Neutrophil (primary cell): Measurements from ENCODE around the gene EGFL7.
A peak's percentile ranks its signal among the peaks of the same experiment; 100 is the strongest.

ENCODE experiments used
- H3K27ac ChIP-seq: fragments of 200-600 bp; sonication (generic); 2 replicates; pipeline ENCODE4 v1.5.1; 2016; ENCODE audit warnings: mild to moderate bottlenecking, moderate library complexity
- H3K27me3 ChIP-seq: fragments of 200-600 bp; sonication (generic); 2 replicates; pipeline ENCODE4 v1.6.0; 2016; ENCODE audit warnings: mild to moderate bottlenecking
- H3K36me3 ChIP-seq: fragments of 200-600 bp; sonication (generic); 2 replicates; pipeline ENCODE4 v1.5.1; 2017
- H3K4me1 ChIP-seq, 2 experiments: fragments of 200-600 bp in 1 of 2; sonication (generic) in 1 of 2; 1 replicate in 1 of 2; 2 replicates in 1 of 2; pipeline versions ENCODE4 v1.5.1 to v1.6.1; 2013 to 2016; ENCODE audit warnings: low read depth in 1 of 2, low read length in 1 of 2, mild to moderate bottlenecking in 1 of 2, moderate library complexity in 1 of 2; ENCODE audit not compliant: control insufficient read depth in 1 of 2, insufficient read depth in 1 of 2
- H3K4me3 ChIP-seq, 2 experiments: fragments of 200-600 bp in 1 of 2; sonication (generic) in 1 of 2; 1 replicate in 1 of 2; 2 replicates in 1 of 2; pipeline ENCODE4 v1.5.1; 2013 to 2016; ENCODE audit warnings: low read depth in 1 of 2, low read length in 1 of 2, mild to moderate bottlenecking in 1 of 2, moderate library complexity in 1 of 2
- H3K9me3 ChIP-seq: fragments of 200-600 bp; sonication (generic); 2 replicates; pipeline ENCODE4 v1.5.1; 2016
- TF ChIP-seq, protein P1 (sequence below): fragments of 200-600 bp; sonication (generic); IDR thresholded peaks from 2 replicates; pipeline ENCODE4 v1.5.1; 2016; ENCODE audit warnings: antibody characterized with exemption

Gene EGFL7

DNA sequence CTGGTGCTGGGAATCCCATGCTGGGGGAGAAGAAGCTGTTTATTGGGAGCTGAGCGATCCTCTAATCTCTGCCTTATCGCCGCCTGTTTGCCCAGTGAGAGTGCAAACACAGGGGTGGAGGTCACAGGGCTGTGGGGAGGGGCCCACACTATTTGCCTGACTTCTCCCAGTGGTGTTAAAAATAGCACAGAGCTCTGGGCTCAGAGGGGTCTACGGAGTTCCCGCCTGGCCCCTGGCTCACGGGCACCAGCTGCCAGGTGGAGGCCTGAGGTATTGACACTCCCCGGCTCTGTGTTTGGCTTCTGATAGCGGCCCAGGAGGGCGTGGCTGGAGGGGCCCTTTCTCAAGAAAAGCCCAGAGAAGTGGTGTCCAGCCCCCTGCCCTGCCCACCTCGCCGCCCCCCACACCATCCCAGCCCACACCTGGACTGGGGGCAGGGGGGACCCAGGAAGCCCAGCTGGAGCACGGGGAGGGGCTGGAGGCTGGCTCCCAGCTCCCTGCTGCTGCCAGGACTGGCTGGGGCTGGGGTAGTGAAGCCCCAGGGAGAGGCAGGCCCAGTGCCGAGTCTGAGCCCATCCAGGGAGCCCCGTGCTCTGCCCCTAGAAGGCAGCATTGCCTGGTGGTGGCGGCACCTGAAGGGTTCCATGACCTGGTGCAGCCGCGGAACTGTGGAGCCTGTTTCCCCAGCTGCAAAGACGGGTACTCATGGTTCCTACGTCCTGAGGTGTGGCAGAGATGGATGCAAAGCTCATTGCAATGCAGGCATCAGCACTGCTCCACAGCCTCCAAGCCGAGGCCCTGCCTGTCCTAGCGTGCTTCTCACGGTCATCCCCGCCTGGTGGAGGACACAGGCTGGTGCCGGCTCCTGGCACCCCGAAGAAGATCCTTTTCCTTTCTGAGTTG lies 35.7 kb upstream of the EGFL7 start:
- TF ChIP-seq, protein P1, sequence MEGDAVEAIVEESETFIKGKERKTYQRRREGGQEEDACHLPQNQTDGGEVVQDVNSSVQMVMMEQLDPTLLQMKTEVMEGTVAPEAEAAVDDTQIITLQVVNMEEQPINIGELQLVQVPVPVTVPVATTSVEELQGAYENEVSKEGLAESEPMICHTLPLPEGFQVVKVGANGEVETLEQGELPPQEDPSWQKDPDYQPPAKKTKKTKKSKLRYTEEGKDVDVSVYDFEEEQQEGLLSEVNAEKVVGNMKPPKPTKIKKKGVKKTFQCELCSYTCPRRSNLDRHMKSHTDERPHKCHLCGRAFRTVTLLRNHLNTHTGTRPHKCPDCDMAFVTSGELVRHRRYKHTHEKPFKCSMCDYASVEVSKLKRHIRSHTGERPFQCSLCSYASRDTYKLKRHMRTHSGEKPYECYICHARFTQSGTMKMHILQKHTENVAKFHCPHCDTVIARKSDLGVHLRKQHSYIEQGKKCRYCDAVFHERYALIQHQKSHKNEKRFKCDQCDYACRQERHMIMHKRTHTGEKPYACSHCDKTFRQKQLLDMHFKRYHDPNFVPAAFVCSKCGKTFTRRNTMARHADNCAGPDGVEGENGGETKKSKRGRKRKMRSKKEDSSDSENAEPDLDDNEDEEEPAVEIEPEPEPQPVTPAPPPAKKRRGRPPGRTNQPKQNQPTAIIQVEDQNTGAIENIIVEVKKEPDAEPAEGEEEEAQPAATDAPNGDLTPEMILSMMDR = no peak
- H3K9me3 ChIP-seq = no peaks in the 10 kb centered on the region
- H3K4me1 ChIP-seq = peaks cover 46 to 77% of the 10 kb centered on the region in 2 experiments
- no peak overlapping the region for H3K4me3 ChIP-seq
- H3K27me3 ChIP-seq = peaks cover 37% of the 10 kb centered on the region
- no peaks in the 10 kb centered on the region for H3K36me3 ChIP-seq
- H3K27ac ChIP-seq = no peak overlapping the region

DNA sequence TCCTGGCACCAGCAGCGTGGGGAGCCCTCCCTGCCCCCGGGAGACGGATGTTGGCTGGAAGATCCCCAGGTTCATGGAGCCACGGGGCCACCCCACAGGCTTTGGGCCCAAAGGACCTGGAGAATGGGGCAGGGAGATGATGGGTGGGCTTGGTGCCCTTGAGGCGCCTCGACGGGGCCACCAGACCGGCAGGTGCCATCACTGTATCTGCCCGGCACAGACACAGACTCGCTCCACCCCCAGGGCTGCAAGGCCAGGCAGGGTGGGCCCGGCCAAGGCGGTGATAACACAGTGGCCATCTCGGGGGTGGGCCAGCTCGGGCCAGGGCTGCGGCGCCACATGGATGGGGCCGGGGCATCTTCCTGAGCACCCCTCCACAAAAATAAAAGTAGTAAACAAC lies 35.0 kb upstream of the EGFL7 start:
- H3K4me1 ChIP-seq = peaks cover 40 to 70% of the 10 kb centered on the region in 2 experiments
- H3K9me3 ChIP-seq = no peaks in the 10 kb centered on the region
- no peaks in the 10 kb centered on the region for H3K36me3 ChIP-seq
- TF ChIP-seq, protein P1 = no peak
- peaks cover 44% of the 10 kb centered on the region for H3K27me3 ChIP-seq
- no peak overlapping the region for H3K27ac ChIP-seq
- no peak overlapping the region for H3K4me3 ChIP-seq

DNA sequence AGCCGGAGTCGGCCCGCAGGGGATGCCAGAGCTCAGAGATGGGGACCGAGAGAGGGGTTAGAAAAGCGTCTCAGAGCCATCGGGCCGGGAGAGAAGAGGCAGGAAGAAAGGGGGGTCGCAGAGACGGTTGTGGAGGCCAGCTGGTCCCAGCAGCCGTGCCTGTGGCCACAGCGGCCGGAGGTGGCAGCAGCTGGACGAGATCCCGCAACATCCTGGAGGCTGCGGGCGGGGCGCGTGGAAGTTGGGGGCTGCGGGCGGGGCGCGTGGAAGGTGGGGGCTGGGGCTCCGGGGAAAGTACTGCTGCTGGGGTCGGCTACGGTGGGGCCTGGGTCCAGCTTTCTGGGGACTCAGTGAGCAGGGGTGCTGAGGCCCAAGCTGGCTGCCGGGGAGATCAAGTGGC lies 34.4 kb upstream of the EGFL7 start:
- Histone ChIP-seq H3K27me3 (peaks cover 49% of the 10 kb centered on the region), H3K27ac (no peak overlapping the region), H3K9me3 (no peaks in the 10 kb centered on the region), H3K36me3 (no peaks in the 10 kb centered on the region), H3K4me3 (no peak overlapping the region), H3K4me1 (peaks cover 36 to 64% of the 10 kb centered on the region in 2 experiments)
- TF ChIP-seq, protein P1 = no peak

DNA sequence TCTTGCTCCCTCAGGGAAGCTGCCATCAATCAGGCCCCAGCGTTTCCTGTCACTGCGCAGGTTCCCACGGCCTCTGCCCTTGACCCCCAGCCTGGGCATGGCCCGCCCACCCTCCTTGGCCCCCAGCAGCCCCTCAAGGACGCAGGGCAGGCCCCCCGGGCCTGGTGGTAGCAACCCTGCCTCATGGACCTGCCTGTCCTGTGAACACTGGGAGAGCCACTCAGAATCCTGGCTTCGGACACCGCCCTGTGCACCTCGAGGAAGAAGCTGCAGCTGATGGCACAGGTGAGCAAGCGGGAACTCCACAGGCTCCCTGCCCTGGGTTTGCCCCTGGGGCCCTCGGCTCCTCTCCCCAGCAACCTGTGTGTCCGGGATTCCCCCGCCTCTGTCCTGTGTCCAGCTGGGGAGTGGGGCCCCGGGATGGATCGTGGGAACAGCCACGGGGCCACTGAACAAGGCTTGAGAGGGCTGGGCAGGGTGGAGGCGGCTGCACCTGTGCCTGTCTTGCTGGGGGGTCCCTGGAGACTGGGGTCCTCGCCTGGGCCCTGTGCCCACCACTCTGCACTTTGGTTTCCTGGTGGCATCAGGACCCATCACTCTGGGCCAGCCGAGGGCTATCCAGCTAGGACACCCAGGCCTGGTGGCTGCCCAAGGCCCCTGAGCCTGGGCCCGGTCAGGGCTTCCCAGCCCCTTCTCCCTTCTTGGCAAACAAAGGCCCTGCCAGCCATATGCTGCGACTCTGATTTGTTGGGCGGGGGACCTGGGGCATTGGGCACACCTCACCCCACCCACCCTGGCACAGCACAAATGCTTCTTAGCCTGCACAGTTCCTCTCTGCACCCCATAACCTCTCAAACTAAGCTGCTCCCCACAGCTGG lies 33.5 kb upstream of the EGFL7 start:
- TF ChIP-seq, protein P1 = no peak
- no peak overlapping the region for H3K4me3 ChIP-seq
- H3K4me1 ChIP-seq = peaks cover 26 to 54% of the 10 kb centered on the region in 2 experiments
- H3K27me3 ChIP-seq = peaks cover 54% of the 10 kb centered on the region
- no peak overlapping the region for H3K27ac ChIP-seq
- no peaks in the 10 kb centered on the region for H3K36me3 ChIP-seq
- H3K9me3 ChIP-seq = no peaks in the 10 kb centered on the region

DNA sequence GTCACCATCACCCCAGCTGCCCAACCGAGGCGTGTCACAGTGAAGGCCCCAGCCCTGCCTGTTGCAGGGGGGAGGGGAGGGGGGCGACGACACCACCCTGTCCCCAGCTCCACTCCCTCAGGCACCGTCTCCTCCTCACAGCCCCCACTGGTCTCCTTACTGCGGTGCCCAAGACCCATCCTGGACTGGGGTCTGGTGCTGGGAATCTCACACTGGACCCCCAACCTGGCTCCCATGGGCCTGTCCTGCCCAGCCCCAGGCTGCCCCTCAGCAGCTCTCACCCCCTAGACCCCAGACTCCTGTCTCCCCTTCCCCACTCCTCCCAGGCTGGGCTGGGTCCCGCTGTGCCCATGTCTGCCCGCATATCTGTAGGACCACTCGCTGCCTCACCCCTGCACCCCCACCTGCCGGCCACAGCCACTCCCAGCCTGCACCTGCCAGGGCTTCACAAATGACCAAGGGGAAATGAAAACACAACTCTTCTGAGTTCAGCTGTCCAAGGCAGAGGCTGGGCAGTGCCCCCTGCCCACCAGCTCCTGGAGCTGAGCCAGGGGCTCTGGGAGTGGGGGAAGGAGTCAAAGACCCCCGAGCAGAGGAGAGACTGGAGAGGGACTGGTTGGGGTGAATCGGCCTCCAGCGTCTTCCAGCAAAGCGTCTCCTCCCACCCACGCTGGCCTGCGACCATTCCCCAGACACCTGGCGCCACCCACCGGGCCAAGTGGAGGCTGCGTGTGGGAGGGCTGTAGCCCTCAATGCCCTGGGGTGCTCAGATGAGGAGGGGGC lies 32.6 kb upstream of the EGFL7 start:
- Histone ChIP-seq H3K9me3 (no peaks in the 10 kb centered on the region), H3K27ac (peak overlapping the region; percentile 24)

More for the DNA sequence above, 32.6 kb upstream of the EGFL7 start:
- TF ChIP-seq, protein P1 = peak; percentile 83
- peak overlapping the region in 1 of 2 experiments; percentile 13 for H3K4me3 ChIP-seq
- peaks cover 55% of the 10 kb centered on the region for H3K27me3 ChIP-seq
- peaks cover 18 to 46% of the 10 kb centered on the region in 2 experiments for H3K4me1 ChIP-seq
- H3K36me3 ChIP-seq = no peaks in the 10 kb centered on the region
